NB4 (cell line): ENCODE results near the gene DNAJC8.

Experiments used
- DNase-seq: peaks from one replicate; pipeline ENCODE4 v3.0.0; 2010; ENCODE audit warnings: low read depth
- H3K4me3 ChIP-seq: one replicate; pipeline ENCODE4 v1.5.1; 2011; ENCODE audit warnings: mild to moderate bottlenecking, low read depth, low read length, moderate library complexity
- CTCF ChIP-seq: IDR thresholded peaks from one replicate; pipeline ENCODE4 v1.5.1; 2012; ENCODE audit warnings: low read depth, low read length
- MAX ChIP-seq: IDR thresholded peaks from 2 replicates; pipeline ENCODE4 v1.6.1; 2011; ENCODE audit warnings: low read depth, low read length
- MYC ChIP-seq: IDR thresholded peaks from 2 replicates; pipeline ENCODE4 v1.6.1; 2011; ENCODE audit warnings: low read depth, low read length
- POLR2A ChIP-seq: IDR thresholded peaks from 2 replicates; pipeline ENCODE4 v1.6.1; 2011; ENCODE audit warnings: mild to moderate bottlenecking; ENCODE audit not compliant: insufficient read length; ENCODE audit errors: extremely low read depth

DNAJC8 gene

GRCh38 chr1:28162151-28162550 lies 70.7 kb downstream of the DNAJC8 start:
- TF ChIP-seq MAX (no peak), POLR2A (no peak), MYC (no peak), CTCF (no peak)
- DNase-seq, result no peak
- H3K4me3 ChIP-seq, result no peak overlapping the region

DNA sequence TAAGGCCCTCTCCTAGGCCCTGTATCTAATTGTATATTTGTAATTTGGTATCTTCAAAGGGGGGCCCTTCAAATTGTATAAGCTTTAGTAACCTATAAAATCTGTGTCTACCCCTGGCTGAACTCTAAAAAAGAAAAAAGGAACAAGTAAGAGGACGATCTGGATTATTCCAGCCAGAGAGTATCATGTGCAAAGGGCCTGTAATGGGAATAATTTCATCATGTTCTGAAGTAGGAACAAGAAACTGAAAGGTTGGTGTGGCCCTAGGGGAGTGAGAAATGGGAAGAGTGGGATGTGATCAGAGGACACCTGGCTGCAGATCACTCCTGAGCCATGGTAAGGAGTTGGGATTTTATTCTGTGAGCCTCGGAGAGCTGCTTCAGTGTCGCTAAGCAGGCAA lies 71.1 kb downstream of the DNAJC8 start:
- H3K4me3 ChIP-seq, result no peak overlapping the region
- DNase-seq, result no peak
- TF ChIP-seq MYC (no peak), MAX (no peak), POLR2A (no peak)

GRCh38 chr1:28160782-28161266 lies 72.0 kb downstream of the DNAJC8 start:
- no peak for DNase-seq
- H3K4me3 ChIP-seq, result no peak overlapping the region
- TF ChIP-seq POLR2A, result no peak
- TF ChIP-seq MYC, result no peak
- TF ChIP-seq CTCF, result no peak
- TF ChIP-seq MAX, result no peak

DNA sequence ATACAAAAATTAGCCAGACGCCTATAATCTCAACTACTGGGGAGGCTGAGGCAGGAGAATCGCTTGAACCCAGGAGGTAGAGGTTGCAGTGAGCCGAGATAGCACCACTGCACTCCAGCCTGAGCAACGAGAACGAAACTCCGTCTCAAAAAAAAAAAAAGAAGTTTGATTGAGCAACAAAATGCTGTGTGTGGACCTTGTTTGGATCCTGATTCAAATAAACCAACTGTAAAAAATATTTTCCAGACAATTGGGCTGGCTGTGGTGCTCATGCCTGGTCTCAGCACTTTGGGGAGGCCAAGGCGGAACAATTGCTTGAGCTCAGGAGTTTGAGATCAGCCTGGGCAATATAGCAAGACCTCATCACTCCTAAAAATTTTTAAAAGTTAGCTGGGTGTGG lies 73.1 kb downstream of the DNAJC8 start:
- TF ChIP-seq POLR2A (no peak), CTCF (no peak), MYC (no peak), MAX (no peak)
- H3K4me3 ChIP-seq, result no peak overlapping the region
- DNase-seq, result no peak

DNA sequence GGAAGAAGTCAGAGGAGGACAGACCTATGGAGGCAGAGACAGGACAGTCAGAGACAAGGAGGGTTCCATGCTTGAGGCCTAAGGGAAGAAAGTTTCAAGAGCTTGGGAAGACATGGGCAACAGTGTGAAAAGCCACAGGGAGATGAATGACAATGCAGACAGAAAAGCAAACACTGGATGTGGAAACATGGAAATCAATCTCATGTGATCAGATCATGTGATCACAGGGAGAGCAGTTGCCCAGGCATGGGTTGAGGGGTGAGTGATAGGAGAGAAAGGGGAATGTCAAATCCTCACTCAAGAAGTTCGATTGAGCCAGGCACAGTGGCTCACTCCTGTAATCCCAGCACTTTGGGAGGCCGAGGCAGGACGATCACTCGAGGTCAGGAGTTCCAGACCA lies 73.6 kb downstream of the DNAJC8 start:
- TF ChIP-seq MAX (no peak), MYC (no peak), POLR2A (no peak), CTCF (no peak)
- H3K4me3 ChIP-seq, result no peak overlapping the region
- no peak for DNase-seq

DNA sequence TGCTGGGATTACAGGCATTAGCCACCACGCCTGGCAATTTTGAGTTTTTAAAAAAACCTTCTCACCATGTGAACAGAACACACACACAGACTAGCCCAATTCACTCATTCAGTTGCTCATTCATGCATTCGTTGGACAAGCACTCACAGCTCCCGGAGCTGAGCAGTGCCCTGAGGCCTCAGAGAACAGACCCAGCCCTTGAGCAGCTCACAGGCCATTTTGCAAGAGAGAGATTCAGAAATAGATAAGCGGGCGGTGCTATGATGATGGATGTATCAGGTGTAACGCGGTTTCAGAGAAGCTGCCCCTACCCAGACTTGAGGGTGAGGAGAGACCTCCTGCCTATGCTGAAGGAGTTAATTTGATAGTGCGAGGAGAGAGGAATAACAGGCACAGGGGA lies 74.9 kb downstream of the DNAJC8 start:
- H3K4me3 ChIP-seq, result no peak overlapping the region
- TF ChIP-seq POLR2A (no peak), MAX (no peak), CTCF (no peak), MYC (no peak)
- DNase-seq, result no peak
